Tibial artery (tissue), 4 donors: ENCODE results near the gene CCIN.

Experiments used
- DNase-seq, 2 donors: peaks; one replicate each; pipeline ENCODE4 v3.0.0-alpha.2; 2019
- H3K27ac ChIP-seq, 2 donors: fragments of 200-600 bp; sonication (generic) in 1 of 2; 1 replicate in 1 of 2; 2 replicates in 1 of 2; pipeline ENCODE4 v1.5.1; 2018 to 2019; ENCODE audit warnings: mild to moderate bottlenecking in 1 of 2
- H3K27me3 ChIP-seq, 2 donors: fragments of 200-600 bp; sonication (generic) in 1 of 2; one replicate each; pipeline versions ENCODE4 v1.5.1 to v1.6.0; 2016 to 2019
- H3K36me3 ChIP-seq, 3 donors: fragments of 200-600 bp; sonication (generic) in 2 of 3; one replicate each; pipeline ENCODE4 v1.5.1; 2016 to 2019; ENCODE audit warnings: mild to moderate bottlenecking in 2 of 3
- H3K4me1 ChIP-seq, 4 donors: fragments of 200-600 bp; sonication (generic) in 2 of 4; 1 replicate in 3 of 4; 2 replicates in 1 of 4; pipeline ENCODE4 v1.5.1; 2016 to 2019
- H3K4me3 ChIP-seq, 2 donors: fragments of 200-600 bp; sonication (generic) in 1 of 2; 1 replicate in 1 of 2; 2 replicates in 1 of 2; pipeline ENCODE4 v1.5.1; 2018 to 2019; ENCODE audit warnings: mild to moderate bottlenecking in 2 of 2
- H3K9me3 ChIP-seq, 3 donors: fragments of 200-600 bp; sonication (generic) in 1 of 3; one replicate each; pipeline ENCODE4 v1.5.1; 2016 to 2019
- CTCF ChIP-seq, 2 experiments: fragments of 200-600 bp in 1 of 2; fragments of 450-650 bp in 1 of 2; IDR thresholded peaks; one replicate each; pipeline ENCODE4 v1.5.1; 2017 to 2019; ENCODE audit warnings: antibody characterized with exemption in 2 of 2, mild to moderate bottlenecking in 1 of 2, moderate library complexity in 1 of 2
- intact Hi-C: fragments of 100-400 bp; cut with DNase I; formaldehyde crosslinking; loops from one replicate; pipeline ENCODE4 v1.15.0; 2023; ENCODE audit warnings: low total_unique reads

The CCIN gene

GRCh38 chr9:36151316-36152210 is 17.6 kb upstream of the CCIN start:
- Histone ChIP-seq H3K9me3 (no peaks in the 10 kb centered on the region), H3K27ac (no peak overlapping the region), H3K27me3 (no peaks in the 10 kb centered on the region), H3K4me1 (peaks cover 0 to 53% (median 29%) of the 10 kb centered on the region in 4 donors), H3K4me3 (no peak overlapping the region), H3K36me3 (peaks cover 0 to 20% (median 3%) of the 10 kb centered on the region in 3 donors)
- DNase-seq: peak; percentile 54 to 77
- intact Hi-C loops: no loop called here
- no peak for TF ChIP-seq CTCF (IDR thresholded peaks at IDR 0.05)

GRCh38 chr9:36152741-36153438 is 16.3 kb upstream of the CCIN start:
- peaks cover 0 to 44% (median 23%) of the 10 kb centered on the region in 4 donors for H3K4me1 ChIP-seq

GRCh38 chr9:36153746-36154145 is 15.4 kb upstream of the CCIN start:
- intact Hi-C loops: no loop called here

More at GRCh38 chr9:36152741-36153438, 16.3 kb upstream of the CCIN start:
- H3K9me3 ChIP-seq: no peaks in the 10 kb centered on the region
- peaks cover 0 to 21% (median 4%) of the 10 kb centered on the region in 3 donors for H3K36me3 ChIP-seq
- no peaks in the 10 kb centered on the region for H3K27me3 ChIP-seq
- peak overlapping the region in 1 of 2 donors; percentile 77 for H3K27ac ChIP-seq
- no peak overlapping the region for H3K4me3 ChIP-seq
- TF ChIP-seq CTCF (IDR thresholded peaks at IDR 0.05): no peak
- intact Hi-C loops: no loop called here
- no peak for DNase-seq

GRCh38 chr9:36154331-36154952 is 14.7 kb upstream of the CCIN start:
- no peak overlapping the region for H3K4me3 ChIP-seq
- DNase-seq: peak in 1 of 2 donors; percentile 61

More at GRCh38 chr9:36153746-36154145, 15.4 kb upstream of the CCIN start:
- DNase-seq: no peak
- Histone ChIP-seq H3K27ac (peak overlapping the region; percentile 61 to 77), H3K4me1 (peaks cover 0 to 41% (median 17%) of the 10 kb centered on the region in 4 donors), H3K4me3 (no peak overlapping the region), H3K9me3 (no peaks in the 10 kb centered on the region), H3K27me3 (no peaks in the 10 kb centered on the region), H3K36me3 (peaks cover 0 to 21% (median 4%) of the 10 kb centered on the region in 3 donors)
- no peak for TF ChIP-seq CTCF (IDR thresholded peaks at IDR 0.05)

More at GRCh38 chr9:36154331-36154952, 14.7 kb upstream of the CCIN start:
- no peaks in the 10 kb centered on the region for H3K9me3 ChIP-seq
- H3K27me3 ChIP-seq: no peaks in the 10 kb centered on the region
- no peak for TF ChIP-seq CTCF (IDR thresholded peaks at IDR 0.05)
- intact Hi-C loops: no loop called here
- peaks cover 0 to 41% (median 17%) of the 10 kb centered on the region in 4 donors for H3K4me1 ChIP-seq
- peaks cover 0 to 21% (median 4%) of the 10 kb centered on the region in 3 donors for H3K36me3 ChIP-seq
- H3K27ac ChIP-seq: peak overlapping the region; percentile 61 to 77
